ENCODE data around the gene ETFA.
A peak's percentile ranks its signal among the peaks of the same experiment; 100 is the strongest.
"Not testable (repeated sequence)": the region's sequence is repeated elsewhere in the genome, so short reads cannot be mapped to it uniquely, and the experiment has no call there.

ETFA gene

DNA sequence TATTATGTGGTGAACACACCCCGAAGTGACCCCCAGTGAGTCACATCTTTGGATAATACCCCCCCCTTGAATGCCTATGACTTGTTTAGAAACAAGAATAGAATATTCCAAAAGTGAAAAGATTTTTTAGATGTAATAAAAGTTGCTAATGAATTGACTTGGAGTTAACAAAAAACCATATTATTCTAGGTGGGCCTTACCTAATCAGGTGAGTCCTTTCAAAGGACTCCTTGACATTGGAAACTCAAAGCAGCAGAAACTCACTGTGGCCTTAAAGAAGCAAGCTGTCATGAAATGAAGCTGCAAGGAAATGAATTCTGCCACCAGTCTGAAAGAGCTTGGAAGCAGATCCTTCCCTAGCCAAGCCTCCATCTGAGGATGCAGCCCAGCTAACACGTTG lies 14.4 kb upstream of the ETFA start:
- DNase-seq (ENCODE audit: low read depth in 2 of 2) = no peak

DNA sequence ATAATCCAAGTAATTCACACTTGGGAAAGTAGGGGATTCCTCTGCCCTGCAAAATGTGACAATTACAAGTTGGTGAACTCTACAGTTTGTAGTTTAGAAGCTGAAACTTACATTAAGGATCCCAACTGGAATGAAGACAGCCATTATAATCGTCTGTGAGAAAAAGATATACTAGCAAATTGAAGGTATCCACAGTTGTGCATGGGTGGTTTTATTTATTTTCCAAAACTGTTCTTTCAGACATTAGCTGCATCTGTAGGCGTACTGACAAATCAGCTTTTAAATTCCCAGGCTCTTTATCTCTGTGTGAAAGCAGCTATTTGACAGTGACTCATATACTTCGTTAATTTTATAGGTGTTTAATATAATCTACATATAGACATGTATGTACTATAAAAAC lies 12.8 kb upstream of the ETFA start:
- DNase-seq (ENCODE audit: low read depth in 2 of 2) = no peak

DNA sequence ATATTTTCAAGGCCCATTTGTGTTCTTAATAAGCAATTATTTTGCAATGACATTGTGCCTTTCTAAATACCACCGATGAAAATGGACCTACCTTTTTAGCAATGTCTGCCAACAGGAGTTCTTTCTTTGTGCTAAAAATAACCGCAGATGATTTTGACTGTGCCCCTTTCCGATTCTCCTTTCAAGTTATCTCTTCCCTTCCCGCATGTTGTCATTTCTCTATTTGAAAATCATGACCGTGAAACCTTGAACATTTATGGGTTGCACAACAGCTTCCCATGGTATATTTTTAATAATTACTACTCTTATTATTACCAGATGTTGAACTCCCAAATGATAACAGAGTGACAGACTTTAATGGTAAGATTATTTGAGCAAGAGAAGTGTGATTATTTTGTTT lies 10.3 kb upstream of the ETFA start:
- DNase-seq (ENCODE audit: low read depth in 2 of 2) = no peak

- no peak for DNase-seq (ENCODE audit: low read depth in 2 of 2)
Measured at GRCh38 chr15:76321171-76321570, 9.9 kb upstream of the ETFA start.

GRCh38 chr15:76320012-76320411 lies 8.7 kb upstream of the ETFA start:
- no peak for DNase-seq (ENCODE audit: low read depth in 2 of 2)

DNA sequence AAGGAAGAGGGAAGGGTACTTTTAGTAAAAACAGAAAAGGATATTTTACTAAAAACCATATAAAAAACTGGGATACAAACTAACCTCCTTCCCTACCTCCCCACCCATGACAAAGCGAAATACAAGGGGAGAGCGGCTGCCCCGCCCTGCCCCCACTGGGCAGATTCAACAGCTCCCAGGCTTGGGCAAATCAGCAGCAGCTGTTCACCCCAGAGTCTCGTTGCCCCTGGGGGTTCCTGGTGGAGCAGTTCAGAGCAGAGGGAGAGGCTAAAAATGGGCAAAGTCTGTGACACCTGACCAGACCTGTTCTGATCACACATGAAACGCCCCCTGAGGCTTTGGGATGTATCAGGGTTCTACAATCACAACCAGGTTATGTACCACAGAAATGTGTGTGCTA lies 2.5 kb upstream of the ETFA start:
- DNase-seq (ENCODE audit: low read depth in 2 of 2) = no peak

DNA sequence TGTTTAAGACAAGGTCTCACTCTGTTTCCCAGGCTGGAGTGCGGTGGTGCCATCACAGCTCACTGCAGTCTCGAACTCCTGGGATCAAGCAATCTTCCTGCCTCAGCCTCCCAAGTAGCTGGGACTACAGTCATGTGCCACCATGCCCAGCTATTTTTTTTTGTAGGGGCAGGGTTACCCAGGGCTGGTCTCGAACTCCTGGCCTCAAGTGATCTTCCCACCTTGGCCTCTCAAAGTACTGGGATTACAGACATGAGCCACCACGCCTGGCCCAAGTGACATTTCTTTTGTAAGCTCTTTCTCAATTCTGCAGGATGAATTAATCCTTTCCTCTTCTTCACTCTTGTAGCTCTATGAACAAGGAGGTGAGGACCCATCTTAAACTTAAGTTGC lies 1.9 kb upstream of the ETFA start:
- not testable (repeated sequence) for DNase-seq (ENCODE audit: low read depth in 2 of 2)

- no peak for DNase-seq (ENCODE audit: low read depth in 2 of 2)
Measured at GRCh38 chr15:76312540-76313174, 1.4 kb upstream of the ETFA start.

- no peak for DNase-seq (ENCODE audit: low read depth in 2 of 2)
Measured at GRCh38 chr15:76310475-76311099, 682 bp downstream of the ETFA start.

DNA sequence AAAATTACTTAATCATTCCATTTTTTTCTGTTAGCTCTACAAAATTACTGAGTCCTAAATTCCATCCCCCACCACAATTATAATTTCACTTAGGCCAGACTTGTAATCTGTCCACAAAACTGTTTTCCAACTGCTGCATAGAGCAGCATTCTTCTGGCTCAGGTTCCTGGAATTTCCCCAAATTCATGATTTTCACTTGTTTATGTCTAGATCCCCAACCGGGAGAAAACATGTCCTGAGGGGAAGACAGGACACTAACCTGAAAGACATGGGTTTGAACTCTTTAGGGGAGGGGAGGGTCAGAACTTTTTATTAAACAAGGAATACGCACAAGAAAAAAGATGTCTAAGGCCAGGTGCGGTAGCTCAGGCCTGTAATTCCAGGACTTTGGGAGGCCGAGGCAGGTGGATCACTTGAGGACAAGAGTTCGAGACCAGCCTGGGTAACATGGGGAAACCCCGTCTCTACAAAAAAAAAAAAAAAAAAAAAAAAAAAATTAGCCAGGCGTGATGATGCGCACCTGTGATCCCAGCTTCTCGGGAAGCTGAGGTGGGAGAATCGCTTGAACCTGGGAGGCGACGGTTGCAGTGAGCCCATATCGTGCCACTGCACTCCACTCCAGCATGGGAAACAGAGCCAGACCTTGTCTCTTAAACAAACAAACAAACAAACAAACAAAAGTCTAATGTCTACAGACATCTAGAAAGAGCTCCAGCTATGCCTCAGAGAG lies 1.5 kb downstream of the ETFA start:
- no peak for DNase-seq (ENCODE audit: low read depth in 2 of 2)

GRCh38 chr15:76303909-76304308 lies 7.4 kb downstream of the ETFA start:
- DNase-seq (ENCODE audit: low read depth in 2 of 2) = no peak

DNA sequence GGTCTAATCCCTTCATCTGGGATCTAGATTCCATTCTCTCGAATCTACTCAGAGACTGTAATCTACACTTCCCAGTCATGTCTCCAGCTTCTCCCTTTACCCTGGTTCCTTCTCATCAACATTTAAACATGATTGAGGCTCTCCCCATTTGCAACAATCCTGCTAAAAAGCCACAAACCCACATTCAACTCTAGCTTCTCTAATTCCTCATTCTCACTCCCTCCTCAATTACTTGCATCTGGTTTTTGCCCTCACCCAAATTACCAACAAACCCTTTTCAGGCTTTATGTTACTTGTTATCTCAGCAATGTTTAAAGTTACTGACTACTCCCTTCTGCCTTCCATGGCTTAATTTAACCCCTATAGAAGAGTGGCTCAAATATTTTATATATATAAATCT lies 11.5 kb downstream of the ETFA start:
- DNase-seq (ENCODE audit: low read depth in 2 of 2) = no peak

GRCh38 chr15:76298986-76299385 lies 12.3 kb downstream of the ETFA start:
- DNase-seq (ENCODE audit: low read depth in 2 of 2) = no peak

DNA sequence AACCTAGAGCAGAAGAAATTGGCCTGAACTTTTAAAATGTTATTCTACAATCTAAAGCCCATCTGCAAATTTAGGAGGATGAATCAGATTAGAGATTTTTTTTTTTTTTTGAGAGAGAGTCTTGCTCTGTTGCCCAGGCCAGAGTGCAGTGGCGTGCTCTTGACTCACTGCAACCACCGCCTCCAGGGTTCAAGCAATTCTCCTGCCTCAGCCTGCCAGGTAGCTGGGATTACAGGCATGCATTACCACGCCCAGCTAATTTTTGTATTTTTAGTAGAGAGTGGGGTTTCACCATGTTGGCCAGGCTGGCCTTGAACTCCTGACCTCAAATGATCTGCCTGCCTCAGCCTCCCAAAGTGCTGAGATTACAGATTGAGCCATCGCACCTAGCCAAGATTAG lies 13.3 kb downstream of the ETFA start:
- DNase-seq (ENCODE audit: low read depth in 2 of 2) = not testable (repeated sequence)

- no peak for DNase-seq (ENCODE audit: low read depth in 2 of 2)
Measured at GRCh38 chr15:76296849-76297248, 14.4 kb downstream of the ETFA start.

- DNase-seq (ENCODE audit: low read depth in 2 of 2) = not testable (repeated sequence)
Measured at GRCh38 chr15:76294463-76294862, 16.8 kb downstream of the ETFA start.

DNA sequence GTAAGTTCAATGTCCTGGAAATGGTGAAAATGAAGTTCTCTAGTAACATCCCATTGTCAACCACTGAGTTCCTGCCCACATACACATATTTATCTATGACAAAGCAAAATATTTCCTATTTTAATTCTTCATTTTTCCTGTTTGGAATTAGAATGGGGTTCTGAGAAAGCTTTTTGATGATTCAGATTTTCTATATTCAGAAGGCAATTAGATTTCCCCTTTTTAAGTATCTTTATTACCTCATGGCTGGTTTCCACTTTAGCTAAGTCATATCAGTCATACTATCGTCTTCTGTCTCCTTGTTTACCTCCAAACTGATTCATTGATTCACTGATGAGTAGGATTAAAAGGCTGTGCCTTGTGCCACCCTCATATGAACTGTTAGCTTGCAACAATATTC lies 17.9 kb downstream of the ETFA start:
- no peak for DNase-seq (ENCODE audit: low read depth in 2 of 2)

DNA sequence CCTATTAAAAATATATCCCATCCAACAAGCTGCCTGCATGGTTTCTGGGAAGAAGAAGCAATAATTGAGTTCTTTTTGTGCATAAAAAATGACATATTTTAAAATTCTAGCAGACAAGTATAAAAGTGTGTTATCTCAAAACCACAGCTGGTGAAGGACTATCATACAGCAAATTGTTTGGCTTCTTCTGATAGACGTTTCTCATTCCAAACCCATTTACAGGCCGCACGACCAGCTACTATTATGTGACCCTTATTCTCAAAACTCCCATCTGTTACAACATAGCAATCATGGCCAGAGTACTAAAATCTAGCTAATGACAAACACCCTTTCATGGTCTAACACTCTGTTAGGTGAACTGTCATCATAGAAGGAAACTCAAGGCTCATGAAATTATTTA lies 21.7 kb downstream of the ETFA start:
- no peak for DNase-seq (ENCODE audit: low read depth in 2 of 2)

- peak in 1 of 2 donors; percentile 4 for DNase-seq (ENCODE audit: low read depth in 2 of 2)
Measured at GRCh38 chr15:76286271-76286879, 24.9 kb downstream of the ETFA start.

DNA sequence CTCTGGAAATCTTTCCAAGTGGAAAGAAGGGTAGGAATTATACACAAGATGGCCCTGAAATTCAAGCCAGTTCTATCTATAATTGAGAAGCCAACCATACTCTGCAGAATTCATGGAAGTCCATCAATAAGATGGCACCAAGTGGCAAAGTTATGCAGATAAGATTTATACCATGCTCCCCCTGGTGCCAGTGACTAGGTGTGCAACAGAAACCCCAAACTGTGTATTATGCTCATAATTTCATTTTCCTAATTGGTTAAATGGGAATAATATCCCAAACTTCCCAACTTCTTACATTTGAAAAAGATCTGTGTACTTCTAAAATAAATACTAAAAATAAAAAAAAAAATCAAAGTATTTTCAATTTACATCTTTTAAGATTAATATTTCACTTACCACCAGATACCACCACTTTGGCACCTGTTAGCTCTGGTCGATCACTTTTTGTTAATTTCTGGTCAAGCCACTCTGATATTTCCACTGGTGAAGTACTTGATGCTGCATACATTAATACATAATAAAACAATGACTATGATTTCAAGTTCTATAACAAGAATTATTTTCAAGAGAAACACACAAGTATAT lies 25.9 kb downstream of the ETFA start:
- DNase-seq (ENCODE audit: low read depth in 2 of 2) = no peak

DNA sequence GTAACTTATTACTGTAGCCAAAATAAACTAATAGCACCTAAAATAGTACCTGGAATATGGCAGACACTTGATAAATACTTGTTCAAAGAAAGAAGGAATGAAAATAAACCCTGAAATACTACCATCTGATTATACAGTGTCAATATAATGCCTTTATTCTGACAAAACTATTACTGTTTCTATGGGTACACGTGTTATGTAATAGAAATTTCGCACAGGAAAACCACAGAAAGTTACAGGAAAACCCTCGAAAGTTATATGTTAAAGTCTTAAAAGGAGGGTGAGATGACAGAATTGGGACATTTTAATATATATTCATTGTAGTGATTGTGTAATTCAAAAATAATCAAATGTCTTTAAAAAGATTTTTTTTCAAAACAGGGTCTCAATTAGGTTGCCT lies 28.8 kb downstream of the ETFA start:
- DNase-seq (ENCODE audit: low read depth in 2 of 2) = no peak

- DNase-seq (ENCODE audit: low read depth in 2 of 2) = no peak
Measured at GRCh38 chr15:76278651-76279050, 32.6 kb downstream of the ETFA start.

Measured in stimulated activated CD4-positive, alpha-beta T cell treated with anti-CD3 and anti-CD28 coated beads, Interleukin-15, amount 100 ng/mL, for 48 hours (primary cell).